RWPE2 (cell line): ENCODE results near the gene SLC4A2.
A peak's percentile ranks its signal among the peaks of the same experiment; 100 is the strongest.
"Not testable (repeated sequence)": the region's sequence is repeated elsewhere in the genome, so short reads cannot be mapped to it uniquely, and the experiment has no call there.

Experiments
- ATAC-seq: fragments of 200-7000 bp; cut with Tn5 transposase; 3 replicates; pipeline ENCODE4 v1.9.1; 2021; ENCODE audit warnings: low read depth
- DNase-seq: peaks from one replicate; pipeline ENCODE4 v3.0.0-alpha.2; 2020; ENCODE audit warnings: low spot score
- H3K27ac ChIP-seq: fragments of 450-650 bp; 2 replicates; pipeline ENCODE4 v1.5.1; 2017; ENCODE audit warnings: mild to moderate bottlenecking; ENCODE audit not compliant: poor library complexity, severe bottlenecking
- H3K27me3 ChIP-seq: fragments of 250-450 bp; sonication (Bioruptor Pico); 2 replicates; pipeline ENCODE4 v1.5.1; 2021; ENCODE audit warnings: mild to moderate bottlenecking, moderate library complexity; ENCODE audit not compliant: insufficient read depth, poor library complexity, severe bottlenecking
- H3K36me3 ChIP-seq: fragments of 250-450 bp; sonication (Bioruptor Pico); 2 replicates; pipeline ENCODE4 v1.5.1; 2020; ENCODE audit warnings: low read depth, mild to moderate bottlenecking, moderate library complexity
- H3K4me1 ChIP-seq: fragments of 250-450 bp; sonication (Bioruptor Pico); 2 replicates; pipeline ENCODE4 v1.5.1; 2021; ENCODE audit warnings: mild to moderate bottlenecking, moderate library complexity; ENCODE audit not compliant: insufficient read depth, poor library complexity, severe bottlenecking
- H3K4me3 ChIP-seq: fragments of 250-450 bp; sonication (Bioruptor Pico); 2 replicates; pipeline ENCODE4 v1.5.1; 2021; ENCODE audit warnings: mild to moderate bottlenecking, moderate library complexity; ENCODE audit not compliant: severe bottlenecking
- H3K9me3 ChIP-seq: fragments of 250-450 bp; sonication (Bioruptor Pico); 2 replicates; pipeline ENCODE4 v1.5.1; 2021; ENCODE audit warnings: mild to moderate bottlenecking, moderate library complexity; ENCODE audit not compliant: severe bottlenecking
- CTCF ChIP-seq: fragments of 450-650 bp; IDR thresholded peaks from one replicate; pipeline ENCODE4 v1.5.1; 2017; ENCODE audit warnings: mild to moderate bottlenecking, moderate library complexity; ENCODE audit not compliant: poor library complexity, severe bottlenecking

Gene SLC4A2

GRCh38 chr7:151059367-151060112, at the start of gene SLC4A2:
Gene SLC4A2 (plus strand): TSS chr7:151059589. CDS start chr7:151061988, 2,399 bp downstream.
- no peaks in the 10 kb centered on the region for H3K9me3 ChIP-seq
- DNase-seq (no peak), ATAC-seq (no peak)
- peak within 1 kb of the TSS; percentile 48 for H3K4me3 ChIP-seq
- no peaks in the 10 kb centered on the region for H3K27me3 ChIP-seq
- peaks cover 10% of the 10 kb centered on the region for H3K36me3 ChIP-seq
- TF ChIP-seq CTCF = peak; percentile 18
- peak within 1 kb of the TSS; percentile 86 for H3K27ac ChIP-seq
- H3K4me1 ChIP-seq = peaks cover 28% of the 10 kb centered on the region

- Histone ChIP-seq H3K27ac (no peak overlapping the region), H3K4me1 (no peaks in the 10 kb centered on the region), H3K9me3 (peaks cover 3% of the 10 kb centered on the region), H3K36me3 (no peaks in the 10 kb centered on the region), H3K4me3 (no peak overlapping the region), H3K27me3 (no peaks in the 10 kb centered on the region)
- no peak for DNase-seq
- ATAC-seq = no peak
- no peak for TF ChIP-seq CTCF
These were observed 49.4 kb upstream of the SLC4A2 start for GRCh38 chr7:151010037-151010306.

GRCh38 chr7:151010307-151011096, 48.9 kb upstream of the SLC4A2 start:
- Histone ChIP-seq H3K27ac (no peak overlapping the region), H3K4me3 (no peak overlapping the region), H3K4me1 (no peaks in the 10 kb centered on the region), H3K36me3 (no peaks in the 10 kb centered on the region), H3K27me3 (no peaks in the 10 kb centered on the region), H3K9me3 (peaks cover 3% of the 10 kb centered on the region)
- DNase-seq = no peak
- no peak for ATAC-seq
- no peak for TF ChIP-seq CTCF

- TF ChIP-seq CTCF = no peak
- no peak overlapping the region for H3K4me3 ChIP-seq
These were observed 48.3 kb upstream of the SLC4A2 start for GRCh38 chr7:151011097-151011409.

GRCh38 chr7:151011616-151012015, 47.8 kb upstream of the SLC4A2 start:
- not testable (repeated sequence) for H3K4me1 ChIP-seq

More at GRCh38 chr7:151011097-151011409, 48.3 kb upstream of the SLC4A2 start:
- no peak for ATAC-seq
- DNase-seq = no peak
- no peaks in the 10 kb centered on the region for H3K27me3 ChIP-seq
- H3K27ac ChIP-seq = no peak overlapping the region
- H3K4me1 ChIP-seq = no peaks in the 10 kb centered on the region
- H3K36me3 ChIP-seq = no peaks in the 10 kb centered on the region
- peaks cover 3% of the 10 kb centered on the region for H3K9me3 ChIP-seq

More at GRCh38 chr7:151011616-151012015, 47.8 kb upstream of the SLC4A2 start:
- not testable (repeated sequence) for H3K9me3 ChIP-seq, ATAC-seq, DNase-seq, H3K27ac ChIP-seq, H3K36me3 ChIP-seq, H3K27me3 ChIP-seq, H3K4me3 ChIP-seq
